Colonic mucosa (tissue), 4 donors: ENCODE measurements around the gene PARD3B. TPM values are rescaled to one million over a fixed set of nuclear protein-coding genes. Genes with fewer than 3 reads are reported as not detected.

Experiments
- DNase-seq: peaks from one replicate; pipeline ENCODE4 v3.0.0-alpha.2; 2020
- H3K27ac ChIP-seq: fragments of 200-600 bp; one replicate; pipeline ENCODE4 v1.8.0; 2021
- H3K27me3 ChIP-seq: fragments of 200-600 bp; one replicate; pipeline ENCODE4 v1.8.0; 2021
- H3K36me3 ChIP-seq: fragments of 200-600 bp; one replicate; pipeline ENCODE4 v1.8.0; 2021
- H3K4me1 ChIP-seq: fragments of 200-600 bp; one replicate; pipeline ENCODE4 v1.8.0; 2021; ENCODE audit warnings: mild to moderate bottlenecking
- H3K4me3 ChIP-seq: fragments of 200-600 bp; one replicate; pipeline ENCODE4 v1.8.0; 2021
- H3K9ac ChIP-seq, 2 donors: one replicate each; pipeline ENCODE4 v1.7.0; 2013; ENCODE audit warnings: control low read depth in 2 of 2, low read depth in 2 of 2, low read length in 2 of 2
- H3K9me3 ChIP-seq: fragments of 200-600 bp; one replicate; pipeline ENCODE4 v1.8.0; 2021
- intact Hi-C: fragments of 100-400 bp; cut with DNase I; formaldehyde crosslinking; loops from one replicate; pipeline ENCODE4 v1.14.1; 2022
- total RNA-seq, 2 donors: library from RNA; stranded (reverse); fragmentation: NEBNext Ultra II Directional in 1 of 2; extraction: Animal tissue kit (Norgen Biotek cat#: 25700) in 1 of 2; gene quantifications; one replicate each; pipeline ENCODE4 v1.2.1, GENCODE V29; 2021
- TF ChIP-seq, protein P1 (sequence below): fragments of 200-600 bp; IDR thresholded peaks from one replicate; pipeline ENCODE4 v1.8.0; 2022; ENCODE audit warnings: antibody characterized with exemption, mild to moderate bottlenecking
- donor health status: healthy.
- donor health status: DM: no; HTN: no; CAD: no.
- donor health status: DM: no; HTN: no; CAD: no.

PARD3B gene
- total RNA-seq, 2 donors from 2014 or later, result 20.0 to 24.2 TPM

DNA sequence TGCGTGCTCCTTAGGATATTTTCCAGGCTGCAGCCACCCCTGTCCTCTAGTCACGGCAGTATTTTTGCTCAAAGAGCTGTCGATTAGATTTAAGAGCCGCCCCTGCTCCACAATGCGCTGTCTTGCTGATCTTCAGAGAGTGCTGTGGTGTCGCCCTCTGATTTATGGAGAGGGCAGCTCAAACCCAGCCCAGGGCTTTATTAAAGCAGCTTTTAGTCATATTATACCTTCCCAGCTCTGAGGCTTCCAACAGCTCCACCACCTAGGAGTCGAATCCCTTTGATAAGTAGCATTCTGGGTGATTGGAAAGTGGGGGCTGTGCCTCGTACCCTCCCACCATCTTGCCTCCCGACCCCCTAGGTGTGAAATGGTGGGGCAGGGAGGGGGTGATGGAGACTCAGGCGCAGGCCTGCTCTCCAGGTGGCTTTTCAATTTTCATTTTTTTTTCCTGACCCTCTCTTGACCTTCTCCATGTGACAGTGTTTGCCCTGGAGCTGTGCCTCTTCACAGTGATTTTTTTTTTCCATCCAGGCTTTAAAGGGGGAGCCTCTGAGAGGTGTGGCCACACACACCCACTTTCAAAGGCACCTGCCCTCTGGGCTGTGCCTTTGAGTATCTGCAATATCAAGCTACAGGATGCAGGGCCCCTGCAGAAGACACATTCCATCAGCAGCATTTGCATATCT lies 1084.0 kb downstream of the PARD3B start:
- intact Hi-C loops, result no loop called here
- DNase-seq, result no peak
- no peaks in the 10 kb centered on the region for H3K36me3 ChIP-seq
- no peaks in the 10 kb centered on the region for H3K9me3 ChIP-seq
- H3K4me3 ChIP-seq, result no peak overlapping the region
- TF ChIP-seq, protein P1, sequence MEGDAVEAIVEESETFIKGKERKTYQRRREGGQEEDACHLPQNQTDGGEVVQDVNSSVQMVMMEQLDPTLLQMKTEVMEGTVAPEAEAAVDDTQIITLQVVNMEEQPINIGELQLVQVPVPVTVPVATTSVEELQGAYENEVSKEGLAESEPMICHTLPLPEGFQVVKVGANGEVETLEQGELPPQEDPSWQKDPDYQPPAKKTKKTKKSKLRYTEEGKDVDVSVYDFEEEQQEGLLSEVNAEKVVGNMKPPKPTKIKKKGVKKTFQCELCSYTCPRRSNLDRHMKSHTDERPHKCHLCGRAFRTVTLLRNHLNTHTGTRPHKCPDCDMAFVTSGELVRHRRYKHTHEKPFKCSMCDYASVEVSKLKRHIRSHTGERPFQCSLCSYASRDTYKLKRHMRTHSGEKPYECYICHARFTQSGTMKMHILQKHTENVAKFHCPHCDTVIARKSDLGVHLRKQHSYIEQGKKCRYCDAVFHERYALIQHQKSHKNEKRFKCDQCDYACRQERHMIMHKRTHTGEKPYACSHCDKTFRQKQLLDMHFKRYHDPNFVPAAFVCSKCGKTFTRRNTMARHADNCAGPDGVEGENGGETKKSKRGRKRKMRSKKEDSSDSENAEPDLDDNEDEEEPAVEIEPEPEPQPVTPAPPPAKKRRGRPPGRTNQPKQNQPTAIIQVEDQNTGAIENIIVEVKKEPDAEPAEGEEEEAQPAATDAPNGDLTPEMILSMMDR, result no peak
- no peak overlapping the region for H3K27ac ChIP-seq
- no peaks in the 10 kb centered on the region for H3K27me3 ChIP-seq
- no peak overlapping the region for H3K9ac ChIP-seq
- no peaks in the 10 kb centered on the region for H3K4me1 ChIP-seq

DNA sequence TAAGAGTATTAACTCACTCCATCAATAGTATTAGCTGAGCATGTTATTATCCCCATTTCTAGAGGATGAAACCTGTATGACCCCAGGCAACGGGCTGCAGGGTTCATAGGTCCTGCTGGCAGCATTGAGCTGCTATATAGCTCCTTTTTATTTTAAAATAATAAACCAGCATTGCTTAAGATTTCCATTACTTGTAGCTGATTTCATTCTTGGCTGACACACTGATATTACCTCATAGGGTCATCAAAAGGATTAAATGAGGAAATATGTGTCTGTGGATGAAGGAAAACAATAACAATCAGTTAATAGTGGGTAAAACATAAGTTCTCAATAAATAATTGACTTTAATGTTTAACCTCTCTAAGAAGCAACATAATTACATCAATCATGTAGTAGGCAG lies 1088.7 kb downstream of the PARD3B start:
- no peaks in the 10 kb centered on the region for H3K36me3 ChIP-seq
- no peak overlapping the region for H3K27ac ChIP-seq
- no peak overlapping the region for H3K4me3 ChIP-seq
- H3K27me3 ChIP-seq, result no peaks in the 10 kb centered on the region
- intact Hi-C loops, result no loop called here
- H3K4me1 ChIP-seq, result no peaks in the 10 kb centered on the region
- DNase-seq, result no peak
- no peaks in the 10 kb centered on the region for H3K9me3 ChIP-seq
- TF ChIP-seq, protein P1, result no peak
- no peak overlapping the region for H3K9ac ChIP-seq

DNA sequence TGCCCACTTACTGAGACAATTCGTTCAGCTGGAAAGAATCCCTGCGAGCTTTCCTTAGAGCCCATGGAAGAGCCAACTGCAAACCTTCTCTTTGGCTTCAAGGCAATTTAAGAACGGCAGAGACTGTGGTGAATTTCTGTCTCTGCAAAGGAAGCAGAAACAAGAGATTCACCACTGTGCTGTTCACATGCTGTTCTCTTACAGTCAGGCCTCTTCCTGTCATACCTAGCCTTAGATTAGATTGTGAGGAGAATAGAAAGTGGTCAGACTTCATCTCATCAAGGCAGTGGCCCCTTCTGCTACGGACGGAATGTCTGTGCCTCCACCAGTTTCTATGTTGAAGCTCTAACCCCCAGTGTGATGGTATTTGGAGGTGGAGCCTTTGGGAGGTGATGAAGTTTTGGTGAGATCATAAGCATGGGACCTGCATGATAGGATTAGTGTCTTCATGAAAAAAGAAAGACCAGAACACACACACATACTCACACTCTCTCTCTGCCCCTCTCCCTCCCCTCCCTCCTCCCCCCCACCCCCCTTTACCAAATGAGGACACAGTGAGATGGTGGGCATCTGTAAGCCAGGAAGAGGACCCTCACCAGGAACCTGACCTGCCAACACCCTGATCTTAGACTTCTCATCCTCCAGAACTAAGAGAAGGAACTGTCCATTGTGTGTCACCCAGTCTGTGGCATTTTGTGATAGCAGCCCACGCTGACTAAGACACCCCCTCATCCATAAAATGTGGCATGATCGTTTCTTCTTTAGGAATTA lies 1091.5 kb downstream of the PARD3B start:
- Histone ChIP-seq H3K27ac (no peak overlapping the region), H3K36me3 (no peaks in the 10 kb centered on the region), H3K9me3 (no peaks in the 10 kb centered on the region), H3K9ac (no peak overlapping the region), H3K4me3 (no peak overlapping the region), H3K27me3 (no peaks in the 10 kb centered on the region), H3K4me1 (no peaks in the 10 kb centered on the region)
- intact Hi-C loops, result no loop called here
- no peak for DNase-seq
- TF ChIP-seq, protein P1, result no peak

DNA sequence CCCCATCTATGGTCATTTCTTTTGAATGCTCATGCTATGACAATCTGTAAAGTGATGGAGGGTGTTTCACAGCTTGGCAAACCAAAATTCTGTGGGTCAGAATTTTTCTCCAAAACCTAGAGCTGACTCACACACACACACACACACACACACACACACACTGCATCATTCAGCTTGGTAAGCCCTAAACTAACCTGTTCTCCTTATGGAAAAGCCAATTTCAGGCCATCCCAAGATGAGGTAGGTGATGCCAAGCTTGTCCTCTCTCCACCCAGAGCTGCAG lies 1092.0 kb downstream of the PARD3B start:
- Histone ChIP-seq H3K27me3 (no peaks in the 10 kb centered on the region), H3K4me3 (no peak overlapping the region), H3K36me3 (no peaks in the 10 kb centered on the region), H3K9ac (no peak overlapping the region), H3K4me1 (no peaks in the 10 kb centered on the region), H3K27ac (no peak overlapping the region), H3K9me3 (no peaks in the 10 kb centered on the region)
- intact Hi-C loops, result no loop called here
- TF ChIP-seq, protein P1, result no peak
- no peak for DNase-seq

DNA sequence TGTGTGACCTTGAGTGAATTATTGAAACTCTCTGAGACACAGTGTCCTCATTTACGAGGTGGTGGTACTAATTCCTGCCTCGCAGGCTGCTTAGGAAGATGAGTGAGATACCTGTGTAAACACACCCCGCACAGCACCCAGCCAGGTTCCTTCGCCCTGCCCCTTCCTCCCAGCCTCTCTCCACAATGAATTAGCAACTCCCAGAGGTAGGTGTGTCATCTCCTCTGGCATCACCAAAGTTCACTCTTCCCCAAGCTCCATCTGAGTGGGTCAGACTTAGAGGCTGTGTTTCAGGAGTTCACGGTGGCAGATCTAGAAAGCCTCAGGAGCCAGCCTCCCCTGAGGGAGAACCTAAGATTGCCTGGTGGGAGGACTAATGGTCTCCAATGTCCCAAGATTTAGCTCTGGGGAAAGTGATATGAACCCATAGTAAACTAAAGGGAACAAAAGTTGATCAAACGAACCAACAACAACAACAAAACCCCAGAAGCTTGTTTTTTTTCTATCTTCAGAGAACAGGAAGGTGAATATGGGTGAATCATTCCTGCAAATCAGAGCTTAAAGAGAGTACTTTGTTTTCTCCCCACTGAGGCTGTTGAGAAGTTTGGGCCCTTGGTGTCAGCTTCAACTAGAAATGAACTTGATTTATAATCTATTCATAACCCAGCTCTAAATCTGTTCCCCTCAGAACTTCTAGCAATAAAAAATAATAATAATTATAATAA lies 1092.7 kb downstream of the PARD3B start:
- intact Hi-C loops, result no loop called here
- no peaks in the 10 kb centered on the region for H3K9me3 ChIP-seq
- H3K4me1 ChIP-seq, result no peaks in the 10 kb centered on the region
- no peaks in the 10 kb centered on the region for H3K36me3 ChIP-seq
- no peak for DNase-seq
- H3K9ac ChIP-seq, result no peak overlapping the region
- no peak overlapping the region for H3K27ac ChIP-seq
- TF ChIP-seq, protein P1, result no peak
- H3K27me3 ChIP-seq, result no peaks in the 10 kb centered on the region
- no peak overlapping the region for H3K4me3 ChIP-seq
